Activated effector memory CD4-positive, alpha-beta T cell treated with Interleukin-2 at 50 U/mL for 16 hours (primary cell): ENCODE data around the gene ARMH3.

Source experiments
- DNase-seq: peaks from one replicate; pipeline ENCODE4 v3.0.0-alpha.2; 2020

The ARMH3 gene

GRCh38 chr10:101935431-101935830 lies 120.5 kb downstream of the ARMH3 start:
- no peak for DNase-seq

- DNase-seq: no peak
Observed at GRCh38 chr10:101934686-101935305, 121.2 kb downstream of the ARMH3 start.

GRCh38 chr10:101933976-101934375 lies 122.0 kb downstream of the ARMH3 start:
- DNase-seq: no peak

- DNase-seq: no peak
Observed at GRCh38 chr10:101932183-101932582, 123.8 kb downstream of the ARMH3 start.

- no peak for DNase-seq
Observed at GRCh38 chr10:101925027-101925426, 130.9 kb downstream of the ARMH3 start.

GRCh38 chr10:101923256-101923655 lies 132.7 kb downstream of the ARMH3 start:
- no peak for DNase-seq

GRCh38 chr10:101922846-101923245 lies 133.1 kb downstream of the ARMH3 start:
- DNase-seq: no peak

GRCh38 chr10:101920546-101920945 lies 135.4 kb downstream of the ARMH3 start:
- no peak for DNase-seq

- DNase-seq: no peak
Observed at GRCh38 chr10:101919026-101919770, 136.8 kb downstream of the ARMH3 start.

- no peak for DNase-seq
Observed at GRCh38 chr10:101912561-101913179, 143.3 kb downstream of the ARMH3 start.

GRCh38 chr10:101906586-101907183 lies 149.3 kb downstream of the ARMH3 start:
- DNase-seq: no peak

GRCh38 chr10:101905251-101905650 lies 150.7 kb downstream of the ARMH3 start:
- DNase-seq: no peak

- no peak for DNase-seq
Observed at GRCh38 chr10:101903827-101904550, 152.0 kb downstream of the ARMH3 start.

- no peak for DNase-seq
Observed at GRCh38 chr10:101902820-101903145, 153.2 kb downstream of the ARMH3 start.

GRCh38 chr10:101902032-101902819 lies 153.7 kb downstream of the ARMH3 start:
- no peak for DNase-seq

- no peak for DNase-seq
Observed at GRCh38 chr10:101901340-101901739, 154.6 kb downstream of the ARMH3 start.

- DNase-seq: no peak
Observed at GRCh38 chr10:101897633-101898032, 158.3 kb downstream of the ARMH3 start.

- no peak for DNase-seq
Observed at GRCh38 chr10:101896225-101896877, 159.6 kb downstream of the ARMH3 start.

- DNase-seq: no peak
Observed at GRCh38 chr10:101895781-101896180, 160.2 kb downstream of the ARMH3 start.

GRCh38 chr10:101894742-101895141 lies 161.2 kb downstream of the ARMH3 start:
- no peak for DNase-seq

GRCh38 chr10:101894266-101894665 lies 161.7 kb downstream of the ARMH3 start:
- no peak for DNase-seq
